CD8-positive, alpha-beta memory T cell (primary cell): Measurements from ENCODE around the gene XPR1. TPM values are rescaled to one million over a fixed set of nuclear protein-coding genes. Genes with fewer than 3 reads are reported as not detected.

Source experiments
- CTCF ChIA-PET: fragments of 350-600 bp; sonication (Branson Sonifier 250); formaldehyde crosslinking; loops from one replicate; lab custom pipeline; 2021; ENCODE audit warnings: antibody characterized with exemption; lab: Charles Lee
- POLR2A ChIA-PET: fragments of 350-600 bp; sonication (Branson Sonifier 250); formaldehyde crosslinking; loops from one replicate; lab custom pipeline; 2021; ENCODE audit warnings: antibody characterized with exemption; lab: Charles Lee
- DNase-seq, 5 donors: peaks; one replicate each; pipeline versions ENCODE4 v3.0.0 to v3.0.0-alpha.2; 2020 to 2022; ENCODE audit warnings: mixed read lengths in 1 of 5
- H3K27ac ChIP-seq: one replicate; pipeline ENCODE4 v1.7.0; 2013; ENCODE audit warnings: low read depth, mild to moderate bottlenecking, low read length, moderate library complexity
- H3K27me3 ChIP-seq: 2 replicates; pipeline ENCODE4 v1.7.0; 2013; ENCODE audit warnings: low read length, mild to moderate bottlenecking; ENCODE audit not compliant: insufficient read depth, poor library complexity, severe bottlenecking
- H3K36me3 ChIP-seq: 2 replicates; pipeline ENCODE4 v1.7.0; 2013; ENCODE audit warnings: mild to moderate bottlenecking, low read length, moderate library complexity; ENCODE audit not compliant: insufficient read depth
- H3K4me1 ChIP-seq: 2 replicates; pipeline ENCODE4 v1.7.0; 2013; ENCODE audit warnings: mild to moderate bottlenecking, low read length, moderate library complexity; ENCODE audit not compliant: insufficient read depth
- H3K4me3 ChIP-seq: 2 replicates; pipeline ENCODE4 v1.7.0; 2013; ENCODE audit warnings: mild to moderate bottlenecking, low read length
- H3K9me3 ChIP-seq: 2 replicates; pipeline ENCODE4 v1.7.0; 2013; ENCODE audit warnings: mild to moderate bottlenecking, low read length
- H3K27ac Mint-ChIP-seq, 8 donors: one replicate each; pipeline ENCODE4 v1.8.0; 2020 to 2021; ENCODE audit warnings: mixed read lengths in 8 of 8, mild to moderate bottlenecking in 6 of 8, inconsistent platforms in 3 of 8, moderate library complexity in 3 of 8
- H3K27me3 Mint-ChIP-seq, 2 donors: one replicate each; pipeline ENCODE4 v1.8.0; 2020 to 2021; ENCODE audit warnings: mixed read lengths in 2 of 2, mild to moderate bottlenecking in 1 of 2, moderate library complexity in 1 of 2
- H3K36me3 Mint-ChIP-seq, 3 donors: one replicate each; pipeline ENCODE4 v1.8.0; 2020 to 2021; ENCODE audit warnings: mixed read lengths in 3 of 3, inconsistent platforms in 1 of 3, mild to moderate bottlenecking in 1 of 3
- H3K4me1 Mint-ChIP-seq, 3 donors: one replicate each; pipeline ENCODE4 v1.8.0; 2020 to 2021; ENCODE audit warnings: mixed read lengths in 3 of 3, inconsistent platforms in 1 of 3, mild to moderate bottlenecking in 1 of 3
- H3K4me3 Mint-ChIP-seq, 7 donors: one replicate each; pipeline ENCODE4 v1.8.0; 2020 to 2021; ENCODE audit warnings: mixed read lengths in 7 of 7, mild to moderate bottlenecking in 6 of 7, moderate library complexity in 4 of 7, inconsistent platforms in 2 of 7
- H3K9me3 Mint-ChIP-seq, 5 donors: one replicate each; pipeline ENCODE4 v1.8.0; 2020 to 2022; ENCODE audit warnings: mixed read lengths in 5 of 5, mild to moderate bottlenecking in 3 of 5, moderate library complexity in 2 of 5, inconsistent platforms in 1 of 5
- polyA plus RNA-seq: library from polyadenylated mRNA; unstranded; fragments of 300-500 nt; fragmentation: Illumina TruSeq; gene quantifications from one replicate; pipeline ENCODE4 v1.2.3, GENCODE V29; 2021
- total RNA-seq, 2 experiments: library from RNA; stranded (reverse); gene quantifications; one replicate each; pipeline ENCODE4 v1.2.3, GENCODE V29; 2021

The XPR1 gene
- total and polyA plus RNA-seq, 3 experiments from 2014 or later, result 7.6 to 23.2 (median 20.8) TPM

DNA sequence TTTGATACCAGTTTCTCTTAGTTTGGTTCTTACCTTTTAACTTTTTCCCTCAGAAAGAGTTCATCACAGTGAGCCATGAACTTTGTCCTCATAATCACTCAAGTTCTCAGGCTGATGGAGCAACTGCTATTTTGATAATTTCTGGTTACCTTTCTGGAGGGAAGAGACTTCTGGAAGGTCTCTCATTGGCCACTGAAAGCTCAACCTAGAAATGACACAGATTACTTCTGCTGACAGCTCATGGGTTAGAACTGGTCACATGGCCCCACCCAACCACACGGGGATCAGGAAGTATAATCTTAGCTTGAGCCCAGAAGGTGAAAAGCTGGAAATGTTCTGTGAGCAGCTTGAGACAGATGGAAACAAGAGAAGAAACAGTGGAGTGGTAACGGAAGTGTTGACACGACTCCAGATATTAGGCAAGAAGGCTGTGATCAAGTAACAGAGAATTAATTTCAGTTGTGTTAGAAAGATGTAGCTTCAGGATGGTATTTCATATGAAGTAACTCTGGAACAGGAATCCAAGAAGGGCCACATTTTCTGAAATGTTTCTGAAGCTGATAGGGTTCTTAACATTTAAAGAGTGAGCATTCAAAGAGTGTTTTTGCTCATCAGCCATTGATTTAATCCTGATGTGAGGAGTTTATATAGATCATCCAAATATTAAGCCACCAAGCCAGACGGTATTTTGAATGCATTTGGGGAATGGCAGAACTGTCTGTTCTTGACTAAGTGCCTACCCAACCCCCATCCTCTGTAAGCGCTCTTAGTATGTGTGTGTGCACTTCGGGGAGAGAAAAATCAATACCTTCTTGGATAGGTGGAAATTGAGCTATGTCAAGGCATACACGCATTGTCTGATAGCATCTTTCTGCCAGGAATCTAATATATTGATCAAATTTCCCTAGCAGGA, 21.9 kb upstream of the XPR1 start:
- CTCF ChIA-PET, result no interaction called here
- POLR2A ChIA-PET, result no interaction called here
- Mint-ChIP-seq H3K36me3 (no peaks in the 10 kb centered on the region), H3K9me3 (no peaks in the 10 kb centered on the region), H3K27ac (peak overlapping the region in 1 of 8 donors; percentile 4), H3K27me3 (peaks cover 0 to under 1% of the 10 kb centered on the region in 2 donors), H3K4me1 (peaks cover 0 to 8% (median 4%) of the 10 kb centered on the region in 3 donors), H3K4me3 (no peak overlapping the region)
- Histone ChIP-seq H3K36me3 (no peaks in the 10 kb centered on the region), H3K4me3 (no peak overlapping the region), H3K9me3 (no peaks in the 10 kb centered on the region), H3K27me3 (no peaks in the 10 kb centered on the region), H3K27ac (peak overlapping the region; percentile 44), H3K4me1 (no peaks in the 10 kb centered on the region)
- no peak for DNase-seq

DNA sequence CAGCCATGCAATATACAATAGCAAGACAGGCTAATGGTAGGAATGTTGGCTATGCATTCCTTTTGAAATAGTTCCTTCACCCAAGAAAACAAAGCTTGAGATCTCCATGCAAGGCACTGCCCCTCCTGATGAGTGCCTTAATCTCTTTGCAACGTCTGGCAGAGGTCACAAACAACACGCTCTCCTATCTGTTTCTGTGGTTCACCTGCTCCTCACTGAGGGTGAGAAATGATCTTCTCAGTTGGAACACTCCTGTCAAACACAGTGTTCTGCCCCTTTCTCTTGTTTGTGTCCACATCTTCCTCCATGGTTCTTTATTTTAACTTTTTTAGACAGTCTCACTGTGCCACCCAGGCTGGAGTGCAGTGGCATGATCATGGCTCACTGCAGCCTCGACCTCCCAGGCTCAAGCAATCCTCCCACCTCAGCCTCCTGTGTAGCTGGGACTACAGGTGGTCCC, 21.2 kb upstream of the XPR1 start:
- no peak overlapping the region for H3K27ac Mint-ChIP-seq
- H3K4me3 Mint-ChIP-seq, result no peak overlapping the region
- no peaks in the 10 kb centered on the region for H3K4me1 ChIP-seq
- H3K4me3 ChIP-seq, result no peak overlapping the region
- no peaks in the 10 kb centered on the region for H3K27me3 Mint-ChIP-seq
- no peaks in the 10 kb centered on the region for H3K36me3 ChIP-seq
- no peaks in the 10 kb centered on the region for H3K36me3 Mint-ChIP-seq
- ChIA-PET CTCF (no interaction called here), POLR2A (interaction anchor here (0.6 kb wide), 1 partner anchor 17 kb away, joined by 3 read pairs; no protein-coding TSS in a partner anchor)
- peak overlapping the region; percentile 44 for H3K27ac ChIP-seq
- H3K4me1 Mint-ChIP-seq, result peaks cover 0 to 8% (median 4%) of the 10 kb centered on the region in 3 donors
- no peaks in the 10 kb centered on the region for H3K27me3 ChIP-seq
- H3K9me3 Mint-ChIP-seq, result no peaks in the 10 kb centered on the region
- no peaks in the 10 kb centered on the region for H3K9me3 ChIP-seq
- no peak for DNase-seq

DNA sequence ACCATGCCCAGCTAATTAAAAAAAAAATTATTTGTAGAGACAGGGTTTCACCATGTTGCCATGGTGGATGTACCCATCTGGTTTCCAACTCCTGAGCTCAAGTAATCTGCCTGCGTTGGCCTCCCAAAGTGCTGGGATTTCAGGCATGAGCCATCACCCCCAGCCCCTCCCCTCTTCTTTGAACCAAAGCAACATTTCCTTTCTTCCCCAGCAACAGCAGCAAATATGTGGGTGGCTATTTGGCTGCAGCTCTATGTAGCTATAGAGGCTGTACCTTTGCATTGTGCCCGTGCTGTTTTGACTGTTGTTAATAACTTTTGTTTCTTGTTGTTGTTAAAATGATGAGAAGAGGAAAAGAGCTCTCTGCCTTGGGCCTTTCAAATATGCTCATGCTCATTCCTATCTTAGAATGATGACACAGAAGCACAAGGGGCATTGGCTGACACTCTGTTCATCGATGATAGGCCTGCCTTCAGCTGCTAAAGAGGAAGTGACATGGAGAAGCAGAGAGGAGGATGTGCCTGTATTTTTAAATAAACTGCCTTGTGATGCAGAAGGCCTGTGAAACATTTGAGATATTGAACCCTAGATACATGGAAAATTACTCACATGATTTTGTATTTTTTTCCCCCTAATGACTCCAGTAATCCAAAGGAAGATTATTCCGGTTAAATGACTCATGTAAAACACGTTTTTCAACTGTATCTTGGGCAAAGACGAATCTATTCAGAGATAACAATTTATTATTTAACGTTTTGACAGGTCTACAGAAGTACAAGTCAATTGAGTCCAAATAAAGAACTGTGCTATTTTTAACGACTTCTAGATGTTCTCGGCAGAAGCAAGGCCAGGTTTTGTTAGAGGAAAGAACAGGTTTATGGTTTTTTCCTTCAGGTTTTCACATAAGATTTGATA, 20.5 kb upstream of the XPR1 start:
- ChIA-PET CTCF (no interaction called here), POLR2A (interaction anchor here (0.6 kb wide), 1 partner anchor 16 kb away, joined by 3 read pairs; no protein-coding TSS in a partner anchor)
- no peak for DNase-seq
- Mint-ChIP-seq H3K27me3 (no peaks in the 10 kb centered on the region), H3K4me3 (no peak overlapping the region), H3K4me1 (peaks cover 0 to 8% (median 4%) of the 10 kb centered on the region in 3 donors), H3K36me3 (no peaks in the 10 kb centered on the region), H3K27ac (no peak overlapping the region), H3K9me3 (no peaks in the 10 kb centered on the region)
- Histone ChIP-seq H3K27ac (peak overlapping the region; percentile 44), H3K36me3 (no peaks in the 10 kb centered on the region), H3K4me3 (no peak overlapping the region), H3K27me3 (no peaks in the 10 kb centered on the region), H3K9me3 (no peaks in the 10 kb centered on the region), H3K4me1 (no peaks in the 10 kb centered on the region)

DNA sequence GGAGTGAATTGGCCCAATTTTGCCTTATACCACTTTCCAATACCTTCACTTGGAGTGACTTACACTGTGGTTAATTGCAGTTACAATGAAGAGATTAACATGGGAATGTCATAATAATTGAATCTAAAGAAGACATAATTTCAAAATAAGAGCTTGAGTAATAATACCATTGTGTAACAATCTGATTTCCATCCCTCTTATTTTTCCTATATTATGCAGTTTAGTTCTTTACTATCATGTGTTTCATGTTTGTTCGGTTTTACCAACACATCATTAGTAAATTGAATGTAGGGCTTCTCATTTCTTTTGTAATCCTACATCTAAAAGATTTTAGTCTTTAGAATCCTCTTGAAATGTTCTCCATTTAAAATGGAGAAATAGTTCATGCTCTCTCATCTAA, 19.2 kb upstream of the XPR1 start:
- Histone ChIP-seq H3K9me3 (no peaks in the 10 kb centered on the region), H3K27ac (peak overlapping the region; percentile 44), H3K4me3 (no peak overlapping the region), H3K27me3 (no peaks in the 10 kb centered on the region), H3K4me1 (no peaks in the 10 kb centered on the region), H3K36me3 (no peaks in the 10 kb centered on the region)
- no peaks in the 10 kb centered on the region for H3K9me3 Mint-ChIP-seq
- ChIA-PET POLR2A (no interaction called here), CTCF (no interaction called here)
- no peak overlapping the region for H3K27ac Mint-ChIP-seq
- H3K4me1 Mint-ChIP-seq, result peaks cover 0 to 8% (median 4%) of the 10 kb centered on the region in 3 donors
- no peaks in the 10 kb centered on the region for H3K36me3 Mint-ChIP-seq
- H3K4me3 Mint-ChIP-seq, result no peak overlapping the region
- DNase-seq, result no peak
- H3K27me3 Mint-ChIP-seq, result no peaks in the 10 kb centered on the region

DNA sequence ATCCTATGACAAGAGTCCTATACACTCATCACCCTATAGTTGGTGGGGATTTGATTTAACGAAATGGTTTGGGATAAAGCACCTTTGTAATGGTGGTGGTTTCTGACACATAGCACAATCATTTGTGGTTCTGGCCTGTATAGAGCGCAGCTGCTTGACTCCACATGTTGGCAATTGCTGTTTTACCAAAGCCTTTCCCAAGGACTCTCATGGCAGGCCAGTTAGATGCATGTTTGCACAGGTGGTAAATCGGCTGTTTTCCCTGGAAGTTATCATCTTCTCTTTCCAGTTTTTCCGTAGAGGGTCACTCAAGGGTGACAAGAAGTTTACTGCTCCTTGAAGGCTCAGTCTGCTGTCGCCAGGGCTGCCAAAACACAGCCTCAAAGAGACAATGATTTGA, 17.1 kb upstream of the XPR1 start:
- H3K4me1 Mint-ChIP-seq, result peaks cover 0 to 7% (median 2%) of the 10 kb centered on the region in 3 donors
- CTCF ChIA-PET, result no interaction called here
- H3K4me1 ChIP-seq, result no peaks in the 10 kb centered on the region
- no peaks in the 10 kb centered on the region for H3K27me3 ChIP-seq
- H3K27ac Mint-ChIP-seq, result peak overlapping the region in 1 of 8 donors; percentile 64
- H3K4me3 Mint-ChIP-seq, result no peak overlapping the region
- no peaks in the 10 kb centered on the region for H3K36me3 Mint-ChIP-seq
- no peaks in the 10 kb centered on the region for H3K9me3 Mint-ChIP-seq
- POLR2A ChIA-PET, result no interaction called here
- H3K9me3 ChIP-seq, result no peaks in the 10 kb centered on the region
- no peak for DNase-seq
- H3K27me3 Mint-ChIP-seq, result no peaks in the 10 kb centered on the region
- no peak overlapping the region for H3K4me3 ChIP-seq
- H3K36me3 ChIP-seq, result no peaks in the 10 kb centered on the region
- no peak overlapping the region for H3K27ac ChIP-seq

DNA sequence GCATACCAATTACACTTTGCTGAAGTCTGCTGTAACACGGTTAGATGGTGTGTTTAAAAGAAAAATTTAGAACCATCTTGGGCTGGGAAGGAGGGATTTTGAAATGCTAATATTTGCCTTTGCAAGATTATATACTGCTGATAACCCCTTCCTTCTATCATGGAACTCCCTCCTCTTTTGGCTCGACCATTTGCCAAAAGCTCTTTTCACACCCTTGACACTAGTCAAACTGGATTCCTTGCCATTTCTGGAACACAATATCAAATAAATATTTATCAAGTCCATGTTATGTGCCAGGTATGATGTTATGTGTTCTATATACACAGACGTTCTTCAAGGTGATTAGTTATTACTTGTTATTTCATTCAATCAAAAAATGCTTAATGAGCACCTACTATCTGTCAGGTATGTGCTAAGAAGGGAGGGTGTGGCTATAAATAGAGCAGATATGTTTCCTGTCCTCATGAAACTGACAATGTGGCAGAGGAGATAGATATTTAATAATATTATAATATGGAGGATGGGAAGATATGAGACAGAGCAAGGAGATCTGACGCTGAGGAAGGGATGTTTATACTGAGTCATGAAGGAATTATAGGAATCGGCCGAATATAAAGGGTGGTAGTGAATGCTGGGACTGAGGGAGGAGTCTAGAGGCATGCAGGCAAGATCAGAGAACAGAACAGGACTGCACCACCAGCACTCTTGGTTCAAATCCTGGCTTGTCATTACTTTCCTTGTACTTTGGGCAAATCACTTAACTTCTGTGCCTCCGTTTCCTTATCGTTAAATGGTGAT, 16.1 kb upstream of the XPR1 start:
- no peaks in the 10 kb centered on the region for H3K36me3 Mint-ChIP-seq
- CTCF ChIA-PET, result no interaction called here
- no peak overlapping the region for H3K27ac Mint-ChIP-seq

DNA sequence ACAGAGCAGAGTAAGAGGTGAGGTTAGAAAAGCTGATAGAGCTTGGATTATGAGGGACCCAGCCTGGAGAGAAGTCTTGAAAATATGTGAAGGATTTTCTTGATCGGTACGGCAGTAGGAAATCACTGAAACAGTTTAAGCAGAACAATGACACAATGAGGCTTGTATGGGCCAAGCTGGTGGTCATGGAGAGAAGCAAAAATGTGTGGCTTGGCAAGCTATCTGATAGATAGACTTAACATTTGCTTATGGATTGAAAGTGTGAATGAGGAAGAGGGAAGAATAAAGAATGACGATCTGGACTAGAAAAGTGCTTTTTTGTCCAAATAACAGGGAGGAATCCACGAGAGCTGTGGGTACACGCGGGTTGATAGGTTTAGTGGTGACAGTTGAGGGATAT, 15.4 kb upstream of the XPR1 start:
- Histone ChIP-seq H3K9me3 (no peaks in the 10 kb centered on the region), H3K4me3 (no peak overlapping the region), H3K36me3 (no peaks in the 10 kb centered on the region), H3K27me3 (no peaks in the 10 kb centered on the region), H3K4me1 (no peaks in the 10 kb centered on the region), H3K27ac (no peak overlapping the region)
- ChIA-PET POLR2A (no interaction called here), CTCF (no interaction called here)
- Mint-ChIP-seq H3K4me3 (no peak overlapping the region), H3K27ac (no peak overlapping the region), H3K9me3 (no peaks in the 10 kb centered on the region), H3K36me3 (no peaks in the 10 kb centered on the region), H3K27me3 (no peaks in the 10 kb centered on the region), H3K4me1 (peaks cover 0 to under 1% (median 0%) of the 10 kb centered on the region in 3 donors)
- no peak for DNase-seq

More for the DNA sequence above, 16.1 kb upstream of the XPR1 start:
- no peak overlapping the region for H3K27ac ChIP-seq
- H3K36me3 ChIP-seq, result no peaks in the 10 kb centered on the region
- no peaks in the 10 kb centered on the region for H3K4me1 ChIP-seq
- Mint-ChIP-seq H3K9me3 (no peaks in the 10 kb centered on the region), H3K4me1 (peaks cover 0 to 5% (median 0%) of the 10 kb centered on the region in 3 donors), H3K4me3 (no peak overlapping the region), H3K27me3 (no peaks in the 10 kb centered on the region)
- POLR2A ChIA-PET, result no interaction called here
- H3K4me3 ChIP-seq, result no peak overlapping the region
- no peaks in the 10 kb centered on the region for H3K27me3 ChIP-seq
- no peaks in the 10 kb centered on the region for H3K9me3 ChIP-seq
- DNase-seq, result no peak
